Stimulated activated CD4-positive, alpha-beta T cell treated with anti-CD3 and anti-CD28 coated beads, Interleukin-12 subunit alpha, Interleukin-12 subunit beta, amount 100 ng/mL, for 4 hours (primary cell): ENCODE measurements around the gene TTC33.
"Not testable (repeated sequence)": the region's sequence is repeated elsewhere in the genome, so short reads cannot be mapped to it uniquely, and the experiment has no call there.

Experiments
- DNase-seq: peaks from one replicate; pipeline ENCODE4 v3.0.0-alpha.2; 2020

The TTC33 gene

DNA sequence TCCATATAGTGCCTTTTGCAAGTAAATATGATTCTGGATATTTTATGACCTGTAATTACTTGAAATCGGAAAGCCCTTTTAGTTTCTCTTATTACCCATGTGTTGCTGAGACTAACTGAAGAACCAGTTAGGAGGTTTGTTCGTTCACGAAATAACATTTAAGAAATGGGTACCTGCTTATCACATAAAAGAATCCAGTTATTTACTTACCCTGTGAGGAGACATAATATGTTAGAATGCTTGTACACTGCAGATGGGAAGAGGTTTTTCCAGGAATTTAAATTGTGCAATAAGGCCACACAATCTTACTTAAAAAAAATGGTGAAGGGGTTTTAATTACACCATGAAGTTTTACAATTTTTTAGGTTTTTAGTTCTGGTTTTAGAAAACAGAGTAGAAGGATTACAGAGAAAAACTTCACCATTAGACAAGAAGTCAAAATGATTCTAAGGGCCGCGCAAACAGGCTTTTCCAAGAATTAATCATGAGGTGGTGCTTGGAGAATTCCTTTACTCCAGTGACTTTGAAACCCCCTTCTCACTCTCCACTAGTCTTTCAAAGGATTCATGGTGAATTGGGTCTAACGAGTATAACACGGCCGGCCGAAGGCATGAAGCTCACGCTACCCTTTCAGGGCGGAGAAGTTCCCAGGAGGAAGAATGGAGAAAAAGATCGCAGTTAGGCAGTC, 77.2 kb downstream of the TTC33 start:
- no peak for DNase-seq

- DNase-seq = no peak
These were observed 77.7 kb downstream of the TTC33 start for GRCh38 chr5:40678026-40678425.

- no peak for DNase-seq
These were observed 78.3 kb downstream of the TTC33 start for GRCh38 chr5:40677456-40677855.

GRCh38 chr5:40676613-40677343, 79.0 kb downstream of the TTC33 start:
- DNase-seq = no peak

- no peak for DNase-seq
These were observed 80.2 kb downstream of the TTC33 start for GRCh38 chr5:40675396-40676133.

DNA sequence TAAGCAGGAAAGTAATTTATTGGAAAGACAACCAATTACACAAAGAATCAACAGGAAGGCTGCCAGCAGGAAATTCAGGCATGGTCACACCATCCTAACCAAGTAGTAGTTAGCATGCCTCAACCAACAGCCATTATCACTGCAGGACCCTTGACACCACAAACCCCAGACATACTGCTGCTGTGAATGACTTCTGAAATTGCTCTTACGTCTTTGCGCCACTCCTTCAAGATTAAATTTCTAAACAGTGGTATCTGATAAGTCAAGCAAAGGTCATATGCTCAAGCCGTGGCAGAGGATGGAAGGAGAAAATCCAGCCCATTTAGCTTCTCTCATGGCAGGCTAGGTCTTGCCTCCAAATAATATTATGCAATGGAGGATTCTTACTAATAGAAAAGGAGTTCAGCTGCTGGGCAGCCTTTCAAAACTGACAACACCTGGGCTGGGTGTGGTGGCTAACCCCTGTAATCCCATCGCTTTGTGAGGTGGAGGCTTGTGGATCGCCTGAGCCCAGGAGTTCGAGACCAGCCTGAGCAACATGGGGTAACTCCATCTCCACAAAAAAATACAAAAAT, 81.0 kb downstream of the TTC33 start:
- DNase-seq = no peak

GRCh38 chr5:40672425-40672824, 83.3 kb downstream of the TTC33 start:
- DNase-seq = no peak

DNA sequence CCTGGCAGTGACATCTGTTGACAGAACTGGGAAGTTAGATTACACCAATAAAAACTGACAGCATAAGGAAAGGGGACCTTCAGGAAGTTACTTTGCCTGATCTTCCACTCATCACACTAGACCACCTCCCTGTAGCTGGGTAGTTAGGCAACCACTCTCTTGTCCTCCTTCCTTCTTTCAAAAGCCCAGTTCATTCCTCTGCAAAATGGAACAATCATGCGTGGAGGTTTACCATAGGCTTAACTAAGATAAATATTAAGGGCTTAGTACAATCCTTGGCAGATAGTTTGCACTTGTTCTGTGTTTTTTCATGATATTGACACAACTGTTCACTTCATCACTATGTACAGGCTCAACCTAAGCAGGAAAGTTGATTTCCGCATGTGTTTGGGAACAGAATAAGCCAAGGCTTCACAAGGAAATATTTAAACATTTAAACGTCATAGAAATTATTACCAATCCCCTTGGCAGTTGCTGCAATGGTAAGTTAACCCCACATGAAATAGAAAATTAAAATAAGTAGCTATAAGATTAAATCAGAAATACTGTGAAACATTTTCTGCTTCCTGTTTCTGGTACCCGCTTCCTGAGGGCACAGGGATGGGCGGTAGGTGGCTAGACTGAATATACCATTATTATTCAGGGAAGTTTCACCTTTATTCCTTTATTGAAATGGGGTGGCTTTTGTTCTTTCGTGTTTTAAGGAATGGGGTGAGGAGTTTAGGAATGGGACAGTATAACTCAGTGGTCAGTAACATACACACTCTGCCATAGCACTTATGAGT, 86.0 kb downstream of the TTC33 start:
- no peak for DNase-seq

DNA sequence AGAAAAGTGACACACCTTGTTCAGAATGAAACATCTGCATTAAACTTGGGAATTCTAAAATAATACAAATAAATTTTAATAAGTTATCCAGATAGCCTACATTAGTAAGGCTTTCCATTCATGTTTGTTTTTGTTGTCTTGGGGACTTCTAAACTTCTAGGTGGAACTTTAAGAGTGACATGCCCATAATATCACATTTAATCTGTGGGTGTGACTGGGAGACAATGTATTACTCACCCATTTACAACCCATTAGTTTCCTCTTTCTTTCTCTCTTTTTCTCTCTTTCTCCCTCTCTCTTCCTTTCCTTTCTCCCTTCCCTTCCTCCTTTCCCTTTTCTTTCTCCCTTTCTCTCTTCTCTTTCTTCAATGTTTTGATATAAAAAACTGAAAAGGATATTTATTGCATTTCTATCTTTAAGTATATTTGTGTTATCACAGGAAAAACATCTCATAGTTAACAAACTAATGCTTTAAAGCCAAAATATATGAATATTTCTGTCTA, 88.5 kb downstream of the TTC33 start:
- no peak for DNase-seq

DNA sequence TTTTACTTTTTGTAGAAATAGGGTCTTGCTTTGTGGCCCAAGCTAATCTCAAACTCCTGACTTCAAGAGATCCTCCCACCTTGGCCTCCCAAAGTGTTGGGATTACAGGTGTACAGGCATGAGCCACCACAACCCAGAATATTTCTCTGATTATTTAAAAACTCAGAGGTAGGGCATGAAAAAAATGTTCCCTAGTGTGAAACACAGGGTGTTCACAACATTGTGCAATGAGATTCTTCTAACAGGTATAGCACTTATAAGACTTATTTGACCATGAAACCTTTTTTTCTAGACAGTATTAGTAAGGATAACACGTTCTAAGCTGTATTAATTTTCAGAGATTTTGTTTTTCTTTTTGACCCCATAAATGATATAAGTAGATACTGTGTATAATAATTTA, 89.1 kb downstream of the TTC33 start:
- no peak for DNase-seq

- DNase-seq = no peak
These were observed 90.0 kb downstream of the TTC33 start for GRCh38 chr5:40665635-40666298.

GRCh38 chr5:40660751-40661150, 95.0 kb downstream of the TTC33 start:
- no peak for DNase-seq

DNA sequence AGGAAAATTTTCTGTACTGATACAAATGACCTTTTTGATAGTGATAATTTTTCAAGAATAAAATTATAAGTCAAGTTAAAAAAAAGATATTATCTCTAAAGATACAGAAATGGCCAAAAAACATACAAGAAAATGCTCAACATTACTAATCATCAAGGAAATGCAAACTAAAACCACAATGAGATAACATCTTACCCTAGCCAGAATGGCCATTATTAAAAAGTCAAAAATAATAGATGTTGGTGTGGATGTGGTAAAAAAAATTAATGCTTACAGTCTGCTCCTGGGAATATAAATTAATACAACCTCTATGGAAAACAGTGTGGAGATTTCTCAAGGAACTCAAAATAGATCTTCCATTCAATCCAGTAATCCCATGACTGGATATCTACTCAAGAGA, 99.0 kb downstream of the TTC33 start:
- no peak for DNase-seq

GRCh38 chr5:40656091-40656490, 99.7 kb downstream of the TTC33 start:
- not testable (repeated sequence) for DNase-seq

GRCh38 chr5:40655138-40655537, 100.6 kb downstream of the TTC33 start:
- no peak for DNase-seq

GRCh38 chr5:40654377-40654991, 101.3 kb downstream of the TTC33 start:
- no peak for DNase-seq

DNA sequence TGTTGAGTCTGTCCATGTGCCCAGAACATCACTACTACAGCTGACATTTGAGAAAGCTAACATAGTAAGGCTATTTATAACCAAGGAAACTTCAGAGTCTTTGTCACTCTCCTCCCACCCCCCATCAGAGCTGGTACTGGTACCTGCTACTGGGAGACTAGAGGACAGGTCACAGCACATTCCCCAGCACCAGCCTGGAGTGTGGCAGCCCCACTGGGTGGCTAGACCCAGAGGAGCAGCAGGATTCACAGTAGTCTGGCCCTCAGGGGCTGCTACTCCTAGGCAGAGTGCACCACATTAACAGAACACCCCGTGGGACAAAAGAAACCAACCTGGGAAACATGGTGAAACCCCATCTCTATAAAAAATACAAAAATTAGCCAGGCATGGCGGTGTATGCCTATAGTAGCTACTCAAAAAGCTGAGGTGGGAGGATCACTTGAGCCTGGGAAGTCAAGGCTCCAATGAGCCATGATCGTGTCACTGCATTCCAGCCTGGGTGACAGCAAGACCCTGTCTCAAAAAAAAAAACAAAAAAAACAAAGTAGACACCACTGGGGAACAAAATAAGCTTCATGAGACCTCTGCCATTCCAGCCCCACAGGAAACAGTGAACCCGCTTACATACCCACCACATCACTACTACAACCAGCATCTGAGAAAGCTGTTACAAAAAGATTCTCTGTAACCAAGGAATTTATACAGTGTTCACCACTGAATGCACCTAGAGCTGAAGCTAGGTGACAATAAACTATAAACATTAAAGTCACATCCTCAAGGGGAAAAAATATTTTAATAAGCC, 102.3 kb downstream of the TTC33 start:
- no peak for DNase-seq

- no peak for DNase-seq
These were observed 103.1 kb downstream of the TTC33 start for GRCh38 chr5:40652441-40653220.

- DNase-seq = no peak
These were observed 104.6 kb downstream of the TTC33 start for GRCh38 chr5:40651201-40651600.
